ENCODE data around the gene KDM3A.

KDM3A gene

DNA sequence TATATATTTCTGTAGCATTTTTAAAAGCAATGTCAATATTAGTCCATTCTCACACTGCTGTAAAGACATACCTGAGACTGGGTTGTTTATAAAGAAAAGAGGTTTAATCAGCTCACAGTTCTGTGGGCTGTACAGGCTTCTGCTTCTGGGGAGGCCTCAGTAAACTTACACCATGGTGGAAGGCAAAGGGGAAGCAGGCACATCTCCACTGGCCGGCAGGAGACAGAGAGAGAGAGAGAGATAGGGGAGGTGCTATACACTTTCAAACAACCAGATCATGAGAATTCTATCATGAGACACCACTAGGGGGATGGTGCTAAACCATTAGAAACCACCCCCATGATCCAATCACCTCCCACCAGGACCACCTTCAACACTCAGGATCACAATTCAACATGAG is 79.0 kb downstream of the KDM3A start:
- DNase-seq, result no peak

DNA sequence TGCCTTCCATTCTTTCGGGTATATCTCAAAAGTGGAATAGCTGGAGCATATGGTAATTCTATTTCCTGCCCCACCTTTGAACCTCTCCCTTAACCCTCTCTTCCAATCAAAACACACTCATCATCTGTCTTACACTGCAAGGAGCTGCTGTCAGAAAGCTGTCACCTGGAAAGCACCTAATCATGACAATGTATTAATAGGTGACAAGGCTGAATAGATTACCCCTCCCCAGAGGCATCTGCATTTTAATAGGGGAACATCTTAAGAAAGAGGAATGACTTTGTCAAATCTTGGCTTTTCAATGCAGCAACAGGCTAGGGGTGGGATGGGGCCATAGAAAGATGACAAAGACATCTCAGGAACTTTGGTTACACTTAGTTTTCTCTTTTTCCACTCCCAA is 80.8 kb downstream of the KDM3A start:
- DNase-seq, result no peak

DNA sequence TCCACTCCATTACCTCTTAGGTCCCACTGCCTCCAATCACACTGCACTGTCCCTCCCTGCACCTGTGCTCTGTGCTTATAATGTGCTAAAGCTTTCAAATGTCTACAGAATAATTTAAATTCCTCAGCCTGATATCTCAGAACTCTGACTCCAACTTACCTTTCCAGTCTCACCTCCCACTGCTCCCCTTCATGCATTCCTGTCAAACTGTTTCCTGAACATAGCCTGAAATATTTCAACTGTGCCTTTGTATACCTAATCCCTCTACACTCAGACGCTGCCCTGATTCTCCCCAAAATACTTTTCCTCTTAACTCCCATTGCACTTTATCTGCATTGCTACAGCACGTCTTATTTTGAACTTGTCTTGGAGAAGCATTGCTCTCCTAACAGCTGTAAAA is 81.5 kb downstream of the KDM3A start:
- DNase-seq, result no peak

DNA sequence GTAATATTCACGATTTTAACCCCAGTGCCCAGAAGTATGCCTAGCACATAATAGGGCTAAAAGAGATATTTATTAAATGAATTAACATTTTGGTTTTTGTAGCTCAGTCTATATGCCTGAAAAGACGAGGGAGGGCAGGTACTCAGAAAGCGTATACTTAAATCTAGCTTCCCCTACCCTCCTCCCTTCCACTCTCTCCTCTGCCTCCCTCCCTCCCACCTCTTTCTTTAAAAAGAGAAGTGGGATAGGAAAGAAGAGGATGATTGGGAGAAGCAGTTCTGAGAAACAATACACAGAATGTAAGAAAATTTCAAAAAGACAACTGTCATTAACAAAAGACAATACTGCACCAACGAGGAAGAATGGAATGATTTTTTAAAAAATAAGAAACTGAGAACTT is 82.3 kb downstream of the KDM3A start:
- no peak for DNase-seq

DNA sequence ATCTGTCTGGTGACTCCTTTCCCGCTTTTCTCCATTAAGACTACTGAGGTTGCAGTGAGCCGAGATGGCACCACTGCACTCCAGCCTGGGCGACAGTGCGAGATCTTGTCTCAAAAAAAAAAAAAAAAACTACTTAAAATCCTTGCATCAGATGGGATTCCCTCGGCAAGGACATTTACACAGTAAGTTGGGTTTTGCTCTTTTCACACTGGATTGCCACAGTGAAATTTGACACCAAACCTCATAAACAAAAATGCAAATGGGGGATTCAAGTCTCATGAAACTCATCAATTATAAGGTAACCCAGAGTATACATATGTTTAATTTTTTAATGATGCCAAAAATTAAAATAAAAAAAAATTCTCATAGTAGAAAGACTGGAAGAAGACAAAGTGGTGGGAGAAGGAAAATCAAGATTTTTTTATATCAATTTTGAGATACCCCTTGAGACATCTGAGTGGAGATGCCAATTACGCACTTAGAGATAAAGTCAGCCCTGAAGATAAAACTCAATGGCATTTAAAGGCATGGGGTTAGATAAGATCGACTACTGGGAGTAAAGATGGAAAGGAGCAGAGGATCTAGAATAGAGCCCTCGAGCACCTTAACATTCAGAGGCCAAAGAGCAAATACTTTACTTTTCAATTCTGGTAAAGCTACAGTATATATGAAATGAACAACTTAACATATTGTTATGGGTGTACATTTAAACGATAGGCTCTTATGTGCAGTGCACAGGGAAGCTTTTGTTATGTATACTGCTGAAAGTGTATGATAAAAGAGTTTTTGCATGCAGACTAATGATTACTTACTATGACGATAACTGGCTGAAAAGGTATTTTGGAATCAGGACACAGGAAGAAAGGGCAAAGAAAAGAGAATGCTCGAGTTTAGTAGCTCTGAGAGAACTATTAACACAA is 84.5 kb downstream of the KDM3A start:
- no peak for DNase-seq

DNA sequence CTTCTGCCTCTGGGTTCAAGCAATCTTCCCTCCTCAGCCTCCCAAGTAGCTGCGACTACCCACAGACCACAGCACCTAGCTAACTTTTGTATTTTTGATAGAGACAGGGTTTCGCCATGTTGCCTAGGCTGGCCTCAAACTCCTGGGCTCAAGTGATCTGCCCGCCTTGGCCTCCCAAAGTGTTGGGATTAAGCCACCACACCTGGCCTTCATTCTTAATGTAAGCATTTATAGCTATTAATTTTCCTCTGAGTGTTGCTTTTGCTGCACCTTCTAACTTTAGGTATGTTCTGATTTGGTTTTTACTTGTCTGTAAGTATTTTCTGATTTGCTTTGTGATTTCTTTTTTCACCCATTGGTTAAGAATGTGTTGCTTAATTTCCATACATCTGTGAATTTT is 92.4 kb downstream of the KDM3A start:
- no peak for DNase-seq

DNA sequence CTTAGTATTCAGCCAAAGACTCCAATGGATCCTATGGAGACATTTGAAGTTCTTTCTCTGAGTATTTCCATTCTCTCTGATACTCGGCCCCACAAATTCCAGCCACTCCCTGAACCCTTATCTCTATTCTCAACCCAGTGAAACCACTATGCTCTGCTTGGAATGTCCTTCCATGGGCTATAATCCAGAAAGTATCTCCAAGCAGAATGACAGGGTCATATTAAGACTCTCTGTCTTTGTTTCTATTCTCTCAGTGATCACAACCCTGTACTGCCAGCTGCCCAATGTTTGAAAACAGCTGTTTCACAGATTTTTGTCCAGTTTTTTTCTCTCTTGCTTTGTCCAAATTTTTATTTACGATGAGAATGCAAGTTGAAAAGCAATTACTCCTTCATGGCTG is 100.2 kb downstream of the KDM3A start:
- DNase-seq, result no peak
